Panc1 (cell line): Measurements from ENCODE around the gene HHAT. TPM values are rescaled to one million over a fixed set of nuclear protein-coding genes. Genes with fewer than 3 reads are reported as not detected.

Source experiments
- ATAC-seq: fragments of 200-7000 bp; cut with Tn5 transposase; 2 replicates; pipeline ENCODE4 v1.9.1; 2020; ENCODE audit warnings: mild to moderate bottlenecking, moderate library complexity
- BruUV-seq: library from RNA; stranded (reverse); fragments of 400-500 nt; replicated peaks from 2 replicates; lab custom pipeline; 2021; lab: Mats Ljungman, UMichigan
- CTCF ChIA-PET: fragments of 300-600 bp; sonication (Branson Sonifier 250); formaldehyde crosslinking; loops from one replicate; lab custom pipeline; 2022; ENCODE audit warnings: antibody characterized with exemption; lab: Charles Lee
- POLR2A ChIA-PET: fragments of 300-600 bp; sonication (Branson Sonifier 250); formaldehyde crosslinking; loops from one replicate; lab custom pipeline; 2022; ENCODE audit warnings: antibody characterized with exemption; lab: Charles Lee
- DNase-seq: peaks from one replicate; pipeline ENCODE4 v3.0.0-alpha.2; 2010; ENCODE audit warnings: low read depth, low spot score
- H3K27ac ChIP-seq: 2 replicates; pipeline ENCODE4 v1.5.1; 2011; ENCODE audit warnings: mild to moderate bottlenecking, low read length, inconsistent platforms
- H3K27me3 ChIP-seq: fragments of 200-500 bp; sonication (Bioruptor generic); 2 replicates; pipeline ENCODE4 v1.6.0; 2014; ENCODE audit warnings: low read length, inconsistent platforms; ENCODE audit not compliant: control insufficient read depth, insufficient read depth
- H3K36me3 ChIP-seq: fragments of 200-500 bp; sonication (Bioruptor generic); 2 replicates; pipeline ENCODE4 v1.5.1; 2014; ENCODE audit warnings: inconsistent platforms, mild to moderate bottlenecking, low read length, moderate library complexity; ENCODE audit not compliant: control insufficient read depth, insufficient read depth
- H3K4me1 ChIP-seq: 2 replicates; pipeline ENCODE4 v1.5.1; 2011; ENCODE audit warnings: inconsistent platforms, mild to moderate bottlenecking, low read length, moderate library complexity; ENCODE audit not compliant: control insufficient read depth, insufficient read depth
- H3K4me3 ChIP-seq, 2 experiments: 2 replicates each; pipeline ENCODE4 v1.5.1; 2011 to 2012; ENCODE audit warnings: low read depth in 2 of 2, low read length in 2 of 2, mild to moderate bottlenecking in 2 of 2, inconsistent platforms in 1 of 2, moderate library complexity in 1 of 2
- H3K9me3 ChIP-seq: fragments of 200-500 bp; sonication (Bioruptor generic); 2 replicates; pipeline ENCODE4 v1.5.1; 2014; ENCODE audit warnings: low read depth, mild to moderate bottlenecking, inconsistent platforms, low read length, moderate library complexity; ENCODE audit not compliant: control insufficient read depth, insufficient read depth
- CTCF ChIP-seq: fragments of 450-650 bp; IDR thresholded peaks from 2 replicates; pipeline ENCODE4 v1.5.1; 2017; ENCODE audit warnings: mild to moderate bottlenecking
- POLR2AphosphoS5 ChIP-seq: IDR thresholded peaks from 2 replicates; pipeline ENCODE4 v1.6.1; 2012; ENCODE audit warnings: mild to moderate bottlenecking, low read depth, low read length, moderate library complexity
- REST ChIP-seq, 2 experiments: IDR thresholded peaks; 2 replicates each; pipeline ENCODE4 v1.6.1; 2011 to 2012; ENCODE audit warnings: low read depth in 2 of 2, control low read depth in 1 of 2, low read length in 1 of 2, mild to moderate bottlenecking in 1 of 2, moderate library complexity in 1 of 2; ENCODE audit not compliant: insufficient read depth in 1 of 2
- SIN3A ChIP-seq: IDR thresholded peaks from 2 replicates; pipeline ENCODE4 v1.6.1; 2012; ENCODE audit warnings: low read depth, mild to moderate bottlenecking, low read length, moderate library complexity, borderline replicate concordance; ENCODE audit not compliant: insufficient read depth
- TCF7L2 ChIP-seq: IDR thresholded peaks from 2 replicates; pipeline ENCODE4 v1.6.1; 2011; ENCODE audit warnings: mild to moderate bottlenecking, low read depth, low read length, inconsistent platforms
- in situ Hi-C: cut with HindIII; loops from 2 replicates; pipeline ENCODE4 v1.10.0; 2016; ENCODE audit warnings: low sequenced_read_pairs, low pct_unique_long_range_greater_than_20kb
- intact Hi-C: fragments of 100-400 bp; cut with micrococcal nuclease; formaldehyde crosslinking; loops from one replicate; pipeline ENCODE4 v1.10.0; 2022; ENCODE audit not compliant: unreplicated experiment
- total RNA-seq: library from RNA; stranded (reverse); gene quantifications from one replicate; pipeline ENCODE4 v1.2.1, GENCODE V29; 2021; ENCODE audit not compliant: unreplicated experiment

Gene HHAT
- total RNA-seq, 1 experiment from 2014 or later = 2.3 TPM

- H3K4me1 ChIP-seq = no peaks in the 10 kb centered on the region
- CTCF ChIA-PET = no interaction called here
- POLR2A ChIA-PET = no interaction called here
- no peak for DNase-seq
- H3K27me3 ChIP-seq = no peaks in the 10 kb centered on the region
- intact Hi-C loops = no loop called here
- H3K9me3 ChIP-seq = no peaks in the 10 kb centered on the region
- no peak overlapping the region for H3K4me3 ChIP-seq
- no peak for ATAC-seq
- no peak overlapping the region for H3K27ac ChIP-seq
- in situ Hi-C loops = no loop called here
- BruUV-seq = no TSS peak
- no peak for TF ChIP-seq TCF7L2
- no peak for TF ChIP-seq REST (IDR thresholded peaks at IDR 0.05; ENCODE audit: insufficient read depth in 1 of 2, low read depth in 2 of 2, low read length in 1 of 2)
- TF ChIP-seq POLR2AphosphoS5 = no peak
- no peak for TF ChIP-seq SIN3A
- TF ChIP-seq CTCF = no peak
- no peaks in the 10 kb centered on the region for H3K36me3 ChIP-seq
Observed at GRCh38 chr1:210646258-210646616, 317.5 kb downstream of the HHAT start.

- H3K27me3 ChIP-seq = no peaks in the 10 kb centered on the region
- in situ Hi-C loops = no loop called here
- TF ChIP-seq CTCF (no peak), POLR2AphosphoS5 (no peak), REST (IDR thresholded peaks at IDR 0.05; ENCODE audit: insufficient read depth in 1 of 2, low read depth in 2 of 2, low read length in 1 of 2) (no peak), TCF7L2 (no peak), SIN3A (no peak)
- BruUV-seq = no TSS peak
- no peaks in the 10 kb centered on the region for H3K4me1 ChIP-seq
- H3K36me3 ChIP-seq = no peaks in the 10 kb centered on the region
- ChIA-PET CTCF (no interaction called here), POLR2A (no interaction called here)
- no peak overlapping the region for H3K27ac ChIP-seq
- DNase-seq (no peak), ATAC-seq (no peak)
- no peaks in the 10 kb centered on the region for H3K9me3 ChIP-seq
- no peak overlapping the region for H3K4me3 ChIP-seq
- intact Hi-C loops = no loop called here
Observed at GRCh38 chr1:210647406-210648333, 319.0 kb downstream of the HHAT start.
